C4-2B (cell line): ENCODE measurements around the gene ITGB2.

Experiments
- CTCF ChIP-seq: fragments of 450-650 bp; conservative IDR thresholded peaks from 2 replicates; pipeline ENCODE4 v1.5.1; 2017; ENCODE audit warnings: mild to moderate bottlenecking
- ZFX ChIP-seq: fragments of 450-650 bp; IDR thresholded peaks from 2 replicates; pipeline ENCODE4 v1.6.1; 2017

GRCh38 chr21:44896561-44897286 lies 24.0 kb downstream of the ITGB2 start:
- TF ChIP-seq CTCF (no peak), ZFX (no peak)
